Trophoblast cell (in vitro differentiated cells and primary cell): ENCODE results near the gene SLAIN1.

Source experiments
- DNase-seq, 2 donors: peaks; one replicate each; pipeline ENCODE4 v3.0.0-alpha.2; 2016
- H2AFZ ChIP-seq: 2 replicates; pipeline ENCODE4 v1.6.1; 2013; ENCODE audit warnings: low read length, moderate library complexity, mild to moderate bottlenecking; ENCODE audit not compliant: insufficient read depth, poor library complexity
- H2AK5ac ChIP-seq: 2 replicates; pipeline ENCODE4 v1.6.1; 2013; ENCODE audit warnings: mild to moderate bottlenecking, low read length
- H2BK120ac ChIP-seq: 2 replicates; pipeline ENCODE4 v1.6.1; 2013; ENCODE audit warnings: low read length, mild to moderate bottlenecking, moderate library complexity; ENCODE audit not compliant: insufficient read depth, poor library complexity
- H2BK12ac ChIP-seq: 2 replicates; pipeline ENCODE4 v1.6.1; 2013; ENCODE audit warnings: mild to moderate bottlenecking, low read length, moderate library complexity
- H2BK5ac ChIP-seq: 2 replicates; pipeline ENCODE4 v1.6.1; 2013; ENCODE audit warnings: low read length, low read depth, moderate library complexity, mild to moderate bottlenecking; ENCODE audit not compliant: poor library complexity
- H3K14ac ChIP-seq: 2 replicates; pipeline ENCODE4 v1.6.1; 2013; ENCODE audit warnings: mild to moderate bottlenecking, low read length
- H3K18ac ChIP-seq: 2 replicates; pipeline ENCODE4 v1.6.1; 2013; ENCODE audit warnings: mild to moderate bottlenecking, low read length
- H3K23ac ChIP-seq: 2 replicates; pipeline ENCODE4 v1.6.1; 2013; ENCODE audit warnings: low read length
- H3K27ac ChIP-seq: 2 replicates; pipeline ENCODE4 v1.5.1; 2013; ENCODE audit warnings: low read depth, mild to moderate bottlenecking, inconsistent platforms, low read length, moderate library complexity
- H3K27me3 ChIP-seq: 2 replicates; pipeline ENCODE4 v1.6.1; 2013; ENCODE audit warnings: inconsistent platforms, mild to moderate bottlenecking, low read length, moderate library complexity; ENCODE audit not compliant: insufficient read depth
- H3K36me3 ChIP-seq, 2 experiments: 1 replicate in 1 of 2; 2 replicates in 1 of 2; pipeline ENCODE4 v1.6.1; 2013; ENCODE audit warnings: low read length in 2 of 2, mild to moderate bottlenecking in 2 of 2, moderate library complexity in 1 of 2; ENCODE audit not compliant: insufficient read depth in 2 of 2, control insufficient read depth in 1 of 2
- H3K4ac ChIP-seq: 2 replicates; pipeline ENCODE4 v1.6.1; 2013; ENCODE audit warnings: low read depth, mild to moderate bottlenecking, low read length, moderate library complexity
- H3K4me1 ChIP-seq, 2 experiments: 1 replicate in 1 of 2; 2 replicates in 1 of 2; pipeline ENCODE4 v1.6.1; 2013; ENCODE audit warnings: low read length in 2 of 2, mild to moderate bottlenecking in 2 of 2, moderate library complexity in 1 of 2; ENCODE audit not compliant: insufficient read depth in 2 of 2, control insufficient read depth in 1 of 2
- H3K4me2 ChIP-seq: 2 replicates; pipeline ENCODE4 v1.6.1; 2013; ENCODE audit warnings: inconsistent platforms, mild to moderate bottlenecking, low read length, moderate library complexity
- H3K4me3 ChIP-seq: 2 replicates; pipeline ENCODE4 v1.5.1; 2013; ENCODE audit warnings: mild to moderate bottlenecking, low read depth, low read length, inconsistent platforms
- H3K79me1 ChIP-seq: one replicate; pipeline ENCODE4 v1.6.1; 2013; ENCODE audit warnings: low read length
- H3K79me2 ChIP-seq: 2 replicates; pipeline ENCODE4 v1.6.1; 2013; ENCODE audit warnings: low read length, mild to moderate bottlenecking; ENCODE audit not compliant: control insufficient read depth, insufficient read depth, poor library complexity
- H3K9ac ChIP-seq: 2 replicates; pipeline ENCODE4 v1.6.1; 2013; ENCODE audit warnings: mild to moderate bottlenecking, low read length
- H3K9me3 ChIP-seq: 2 replicates; pipeline ENCODE4 v1.6.1; 2013; ENCODE audit warnings: low read depth, mild to moderate bottlenecking, control low read depth, inconsistent platforms, low read length; ENCODE audit not compliant: insufficient read depth
- H4K12ac ChIP-seq: 2 replicates; pipeline ENCODE4 v1.6.1; 2013; ENCODE audit warnings: low read depth, mild to moderate bottlenecking, low read length, moderate library complexity
- H4K8ac ChIP-seq: 2 replicates; pipeline ENCODE4 v1.6.1; 2013; ENCODE audit warnings: low read depth, mild to moderate bottlenecking, low read length, moderate library complexity
- H4K91ac ChIP-seq: one replicate; pipeline ENCODE4 v1.6.1; 2013; ENCODE audit warnings: low read depth, mild to moderate bottlenecking, low read length, moderate library complexity
- WGBS: extraction: QIAGEN DNeasy Blood & Tissue Kit; methylation state at CpG from one replicate; pipeline ENCODE4 v1.1.7; 2013; ENCODE audit warnings: missing lambda C conversion rate; ENCODE audit not compliant: insufficient read length, insufficient coverage; ENCODE audit errors: extremely low coverage; 5-methylcytosine and 5-hydroxymethylcytosine counted together

Gene SLAIN1

DNA sequence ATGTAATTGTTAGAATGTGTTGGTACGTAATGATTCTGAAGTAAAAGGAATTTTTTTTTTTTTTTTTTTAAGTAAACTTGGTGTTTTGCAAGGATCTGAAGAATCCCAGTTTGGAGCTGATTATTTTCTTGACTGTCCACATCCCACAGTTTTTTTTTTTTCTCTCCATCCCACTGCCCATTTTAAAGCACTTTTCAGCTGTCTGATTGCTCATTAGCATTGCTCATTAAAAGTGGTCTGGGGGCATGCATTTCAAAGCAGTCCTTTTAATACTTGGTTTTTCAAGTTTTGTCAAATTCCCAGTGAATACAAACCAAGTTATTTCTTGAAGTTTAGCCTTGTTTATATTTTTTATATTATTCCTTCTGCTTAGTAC lies 44.1 kb downstream of the SLAIN1 start:
- no peak overlapping the region for H4K8ac ChIP-seq
- no peak overlapping the region for H2AFZ ChIP-seq
- no peak overlapping the region for H4K12ac ChIP-seq
- no peak overlapping the region for H3K9ac ChIP-seq
- H4K91ac ChIP-seq, result no peak overlapping the region
- H3K27me3 ChIP-seq, result no peaks in the 10 kb centered on the region
- H3K79me1 ChIP-seq, result no peaks in the 10 kb centered on the region
- H3K18ac ChIP-seq, result no peak overlapping the region
- no peak for DNase-seq
- H2BK120ac ChIP-seq, result no peak overlapping the region
- no peak overlapping the region for H3K14ac ChIP-seq
- no peak overlapping the region for H2BK5ac ChIP-seq
- no peak overlapping the region for H2BK12ac ChIP-seq
- H2AK5ac ChIP-seq, result no peak overlapping the region
- H3K27ac ChIP-seq, result no peak overlapping the region
- no peaks in the 10 kb centered on the region for H3K79me2 ChIP-seq
- H3K4me1 ChIP-seq, result no peaks in the 10 kb centered on the region
- H3K23ac ChIP-seq, result no peak overlapping the region
- WGBS, result 100% methylated on average over 1 of the region's 1 CpG
- no peak overlapping the region for H3K4me3 ChIP-seq
- H3K9me3 ChIP-seq, result no peaks in the 10 kb centered on the region
- H3K36me3 ChIP-seq, result no peaks in the 10 kb centered on the region
- no peak overlapping the region for H3K4me2 ChIP-seq
- H3K4ac ChIP-seq, result no peak overlapping the region

DNA sequence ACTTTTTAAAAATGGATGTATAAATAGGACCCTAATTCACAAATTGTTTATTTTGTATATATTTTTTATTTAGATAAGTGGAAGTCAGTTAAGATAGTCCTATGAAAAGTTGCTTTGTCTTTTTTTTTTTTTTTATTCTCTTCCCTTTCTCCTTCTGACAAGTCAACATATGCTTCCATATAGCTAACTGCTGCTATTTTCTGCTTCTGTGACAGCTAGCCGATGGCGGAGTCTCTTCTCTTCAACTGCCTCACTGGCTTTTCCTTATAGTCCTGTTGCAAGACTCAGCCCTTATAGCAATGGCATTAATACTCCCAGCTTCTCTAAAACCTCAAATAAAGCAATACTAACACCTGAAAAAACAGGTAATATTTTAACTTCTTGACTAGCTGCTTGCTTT lies 45.3 kb downstream of the SLAIN1 start:
- no peak overlapping the region for H2AFZ ChIP-seq
- H3K4me2 ChIP-seq, result no peak overlapping the region
- no peak overlapping the region for H2AK5ac ChIP-seq
- no peak overlapping the region for H4K91ac ChIP-seq
- no peaks in the 10 kb centered on the region for H3K4me1 ChIP-seq
- no peak overlapping the region for H3K23ac ChIP-seq
- H3K9me3 ChIP-seq, result no peaks in the 10 kb centered on the region
- H2BK5ac ChIP-seq, result no peak overlapping the region
- DNase-seq, result no peak
- no peak overlapping the region for H4K8ac ChIP-seq
- H3K9ac ChIP-seq, result no peak overlapping the region
- H3K14ac ChIP-seq, result no peak overlapping the region
- H2BK12ac ChIP-seq, result no peak overlapping the region
- no peaks in the 10 kb centered on the region for H3K27me3 ChIP-seq
- no peak overlapping the region for H3K4me3 ChIP-seq
- no peaks in the 10 kb centered on the region for H3K79me1 ChIP-seq
- no peak overlapping the region for H2BK120ac ChIP-seq
- no peaks in the 10 kb centered on the region for H3K79me2 ChIP-seq
- H4K12ac ChIP-seq, result no peak overlapping the region
- H3K36me3 ChIP-seq, result no peaks in the 10 kb centered on the region
- H3K27ac ChIP-seq, result no peak overlapping the region
- no peak overlapping the region for H3K18ac ChIP-seq
- no peak overlapping the region for H3K4ac ChIP-seq
- WGBS, result no CpG with 5 or more reads among the region's 2 CpGs

- Histone ChIP-seq H2BK12ac (no peak overlapping the region), H3K27ac (no peak overlapping the region), H2BK5ac (no peak overlapping the region), H3K9ac (no peak overlapping the region), H3K23ac (no peak overlapping the region), H3K4me1 (no peaks in the 10 kb centered on the region), H4K8ac (no peak overlapping the region), H3K4me2 (no peak overlapping the region), H3K14ac (no peak overlapping the region), H4K12ac (no peak overlapping the region), H4K91ac (no peak overlapping the region), H3K9me3 (no peaks in the 10 kb centered on the region), H2AFZ (no peak overlapping the region), H3K4me3 (no peak overlapping the region), H3K36me3 (no peaks in the 10 kb centered on the region), H3K18ac (no peak overlapping the region), H3K79me2 (no peaks in the 10 kb centered on the region), H2AK5ac (no peak overlapping the region), H3K27me3 (no peaks in the 10 kb centered on the region), H3K79me1 (no peaks in the 10 kb centered on the region), H3K4ac (no peak overlapping the region), H2BK120ac (no peak overlapping the region)
- DNase-seq, result no peak
- no CpG with 5 or more reads among the region's 1 CpG for WGBS
Observed at GRCh38 chr13:77745784-77746183, 48.3 kb downstream of the SLAIN1 start.

- H3K27me3 ChIP-seq, result no peaks in the 10 kb centered on the region
- H4K8ac ChIP-seq, result no peak overlapping the region
- WGBS, result no CpG with 5 or more reads among the region's 2 CpGs
Observed at GRCh38 chr13:77749344-77749880, 51.9 kb downstream of the SLAIN1 start.

More at GRCh38 chr13:77749344-77749880, 51.9 kb downstream of the SLAIN1 start:
- Histone ChIP-seq H2AFZ (no peak overlapping the region), H3K18ac (no peak overlapping the region), H2BK12ac (no peak overlapping the region), H3K4me2 (no peak overlapping the region), H2BK5ac (no peak overlapping the region), H4K12ac (no peak overlapping the region), H3K79me1 (no peaks in the 10 kb centered on the region), H3K79me2 (no peaks in the 10 kb centered on the region), H3K36me3 (no peaks in the 10 kb centered on the region), H2AK5ac (no peak overlapping the region), H3K4ac (no peak overlapping the region), H3K4me3 (no peak overlapping the region), H3K14ac (no peak overlapping the region), H3K23ac (no peak overlapping the region), H3K4me1 (no peaks in the 10 kb centered on the region), H3K9ac (no peak overlapping the region), H2BK120ac (no peak overlapping the region), H3K9me3 (no peaks in the 10 kb centered on the region), H4K91ac (no peak overlapping the region), H3K27ac (no peak overlapping the region)
- DNase-seq, result no peak
